MV-4-11 (cell line): ENCODE results near the gene TOR1B.

Source experiments
- DNase-seq: peaks from one replicate; lab custom pipeline; 2025; lab: John Stamatoyannopoulos, UW

Gene TOR1B

DNA sequence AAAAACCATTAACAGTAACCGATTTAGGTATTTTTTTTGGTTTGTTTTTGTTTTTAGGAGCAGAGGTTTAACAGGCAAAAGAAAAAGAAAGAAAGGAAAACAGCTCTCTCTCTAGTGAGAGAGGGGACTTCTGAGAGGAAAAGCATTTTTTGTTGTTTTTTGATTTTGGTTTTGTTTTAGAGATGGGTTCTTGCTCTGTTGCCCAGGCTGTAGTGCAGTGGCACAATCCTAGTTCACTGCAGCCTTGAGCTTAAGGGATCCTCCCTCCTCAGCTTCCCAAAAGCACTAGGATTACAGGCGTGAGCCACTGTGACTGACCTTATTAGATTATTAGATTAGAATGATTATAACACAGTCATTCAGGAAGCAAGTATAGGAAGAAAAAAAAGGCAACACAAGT is 42.4 kb downstream of the TOR1B start:
- DNase-seq = no peak

DNA sequence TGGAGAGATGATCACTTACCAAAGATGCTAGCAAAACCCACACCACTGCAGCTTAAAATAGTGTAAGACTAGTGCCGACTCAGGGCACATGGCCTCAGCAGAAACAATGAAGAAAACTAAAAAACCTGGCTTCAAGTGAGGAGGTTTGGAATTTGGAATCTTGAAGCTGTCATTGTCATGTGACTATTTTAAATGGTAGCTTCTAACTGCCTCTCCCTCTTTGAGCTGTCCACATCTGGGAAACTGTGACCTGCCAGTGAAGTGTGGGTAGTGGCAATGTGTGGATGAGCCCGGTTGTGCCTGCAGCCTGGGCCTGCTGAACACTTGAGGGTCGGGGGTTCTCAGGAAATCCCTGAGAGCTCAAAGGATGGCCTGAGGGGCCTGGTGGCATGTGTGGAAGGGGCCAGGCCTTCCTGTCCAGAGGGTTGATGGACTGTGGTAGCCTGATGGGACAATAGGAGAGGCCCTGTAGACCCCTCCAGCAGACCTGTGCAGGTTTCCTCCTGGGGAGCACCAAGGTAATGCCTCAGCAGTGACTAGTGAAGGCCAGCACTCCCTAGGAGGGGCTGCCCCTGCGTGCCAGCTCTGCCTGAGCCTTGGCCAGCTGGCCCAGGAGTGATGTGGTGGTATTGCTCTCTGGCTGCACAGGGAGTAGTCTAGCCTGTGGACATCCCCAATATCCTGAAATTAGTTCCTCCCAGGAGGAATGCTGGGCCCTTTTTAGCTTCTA is 45.9 kb downstream of the TOR1B start:
- no peak for DNase-seq

DNA sequence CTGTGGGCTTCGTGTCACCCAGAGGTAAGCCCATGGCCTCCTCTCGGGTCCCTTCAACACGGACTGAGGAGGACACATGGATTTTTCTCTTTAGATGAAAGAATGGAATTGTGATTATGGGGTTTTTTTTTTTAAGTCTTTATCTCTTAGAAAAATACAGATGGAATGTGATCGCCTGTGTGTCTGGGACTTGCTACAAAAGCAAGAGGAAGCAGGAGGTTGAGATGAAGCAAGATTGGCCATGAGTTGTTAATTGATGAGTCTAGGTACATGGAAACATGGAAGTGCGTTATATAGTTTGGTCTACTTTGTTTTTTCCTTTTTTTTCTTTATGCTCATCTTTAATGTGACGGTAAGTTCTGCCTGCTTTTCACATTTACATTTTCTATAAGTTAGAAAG is 46.9 kb downstream of the TOR1B start:
- DNase-seq = peak; percentile 4

DNA sequence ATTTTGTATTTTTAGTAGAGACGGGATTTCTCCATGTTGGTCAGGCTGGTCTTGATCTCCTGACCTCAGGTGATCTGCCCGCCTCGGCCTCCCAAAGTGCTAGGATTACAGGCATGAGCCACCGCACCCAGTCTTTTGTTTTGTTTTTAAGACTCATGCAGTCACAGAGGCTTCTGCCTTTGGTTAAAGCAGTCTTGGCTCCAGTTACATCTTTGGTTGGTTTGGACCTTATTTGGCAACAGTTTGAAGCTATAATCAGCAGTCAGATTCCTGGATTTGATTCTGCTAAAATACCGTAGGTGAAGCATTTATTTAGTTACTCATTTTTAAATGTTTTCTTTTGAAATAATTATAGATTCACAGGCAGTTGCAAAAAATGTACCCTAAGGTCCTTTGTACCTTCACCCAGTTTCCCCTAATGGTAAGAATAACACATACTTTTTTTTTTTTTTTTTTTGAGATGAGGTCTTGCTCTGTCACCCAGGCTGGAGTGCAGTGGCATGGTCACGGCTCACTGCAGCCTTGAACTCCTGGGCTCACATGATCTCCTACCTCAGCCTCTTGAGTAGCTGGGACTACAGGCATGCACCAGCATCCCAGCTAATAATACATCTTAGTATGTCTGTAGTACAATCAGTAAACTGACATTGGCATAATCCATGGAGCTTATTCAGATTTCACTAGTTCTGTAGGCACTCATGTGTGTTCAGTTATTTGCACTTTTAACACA is 48.0 kb downstream of the TOR1B start:
- DNase-seq = no peak

DNA sequence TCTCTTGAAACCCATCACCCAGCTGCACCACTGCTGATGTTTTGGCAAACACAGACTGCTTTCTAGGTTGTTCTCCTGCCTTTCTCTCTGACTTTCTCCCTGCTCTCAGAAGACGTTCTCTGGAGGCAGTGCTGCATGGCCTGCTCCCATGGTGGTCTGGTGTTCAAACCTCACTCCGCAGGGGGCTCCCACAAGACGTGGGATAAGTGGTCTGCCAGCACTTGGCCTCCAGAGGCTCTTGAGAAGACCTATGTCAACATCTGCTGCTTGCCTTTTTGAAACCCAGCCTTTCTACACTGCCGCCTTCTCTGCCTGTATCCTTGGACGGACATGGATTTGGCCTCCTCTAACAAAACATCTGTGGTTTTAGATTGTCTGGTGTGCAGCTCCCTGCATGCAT is 48.8 kb downstream of the TOR1B start:
- DNase-seq = no peak

DNA sequence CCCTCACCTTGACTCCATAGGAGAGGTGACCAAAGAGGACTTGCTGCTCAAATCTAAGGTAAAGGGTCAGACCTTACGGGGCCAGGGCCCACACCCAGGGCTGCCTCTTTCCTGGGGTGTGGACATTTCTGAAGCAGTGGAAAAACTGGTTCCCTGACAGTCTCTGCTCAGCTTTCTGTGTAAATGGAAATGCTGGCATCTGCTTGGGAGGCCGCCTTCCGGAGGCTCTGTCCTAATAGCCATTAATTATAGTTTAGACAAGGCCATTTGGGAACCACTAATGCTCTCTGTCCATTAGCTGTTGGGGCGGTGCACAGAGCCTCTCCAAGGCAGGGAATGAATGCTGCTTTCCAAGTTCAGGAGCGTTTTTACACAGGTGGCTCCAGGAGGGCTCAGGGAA is 49.6 kb downstream of the TOR1B start:
- no peak for DNase-seq

DNA sequence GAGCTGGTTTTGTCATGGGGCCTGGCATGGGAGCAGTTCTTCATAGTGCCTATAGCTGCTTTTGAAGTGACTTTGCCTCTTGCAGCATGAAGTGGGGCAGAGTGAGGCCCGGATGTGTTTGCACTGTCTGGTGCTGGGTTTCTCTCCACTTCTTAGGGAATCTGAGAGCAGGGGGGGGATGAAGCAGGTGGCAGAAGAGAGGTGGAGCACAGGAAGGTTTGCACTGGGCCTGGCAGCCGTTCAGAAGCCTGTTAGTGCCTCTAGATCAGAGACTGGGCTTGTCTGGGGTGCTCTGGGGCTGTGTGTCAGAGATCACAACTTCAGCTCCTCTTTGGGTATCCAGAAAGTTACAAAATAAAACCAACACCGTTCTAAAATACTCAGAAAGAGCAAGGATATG is 50.6 kb downstream of the TOR1B start:
- DNase-seq = no peak

DNA sequence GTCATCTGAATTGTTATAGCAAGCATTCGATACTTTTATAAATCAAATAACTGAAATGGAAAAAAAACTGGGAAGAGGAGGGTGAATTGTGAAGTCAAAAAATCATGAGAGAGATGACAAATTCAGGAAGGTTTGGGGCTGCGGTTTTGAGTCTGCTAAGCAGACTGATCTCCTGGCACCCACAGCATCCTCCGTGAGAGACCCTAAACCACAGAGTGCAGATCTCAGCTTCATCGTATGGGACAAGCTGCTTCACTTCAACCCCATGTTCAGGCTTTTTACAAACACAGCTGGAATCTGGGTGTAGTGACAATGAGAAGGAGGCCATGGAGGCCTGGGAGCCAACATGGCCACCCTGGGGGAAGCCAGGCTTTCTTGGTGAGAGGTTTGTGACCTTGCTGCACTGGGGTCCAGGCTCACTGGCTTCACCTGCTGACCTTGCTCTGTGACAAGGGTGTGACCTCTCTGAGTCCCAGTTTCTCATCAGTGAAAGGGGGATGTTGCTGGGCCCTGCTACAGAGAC is 51.7 kb downstream of the TOR1B start:
- DNase-seq = no peak

DNA sequence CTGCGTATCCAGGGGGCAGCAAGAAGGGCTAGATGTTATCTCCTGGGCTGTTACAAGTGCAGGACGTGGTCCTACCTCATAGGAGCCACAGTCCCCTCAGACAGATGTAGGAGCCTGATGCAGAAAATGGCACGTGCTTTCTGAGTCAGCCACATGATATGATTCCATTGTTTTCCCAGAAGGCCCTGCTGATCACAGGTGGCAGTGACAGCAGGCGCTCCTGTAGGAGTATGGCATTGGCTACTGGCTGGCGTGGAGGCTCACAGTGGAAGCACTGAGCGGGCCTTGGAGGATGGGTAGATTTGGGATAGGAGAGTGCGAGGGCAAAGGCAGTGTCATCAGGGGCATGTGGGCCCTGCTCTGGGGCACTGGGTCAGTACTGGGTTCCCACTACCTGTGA is 54.2 kb downstream of the TOR1B start:
- DNase-seq = no peak

DNA sequence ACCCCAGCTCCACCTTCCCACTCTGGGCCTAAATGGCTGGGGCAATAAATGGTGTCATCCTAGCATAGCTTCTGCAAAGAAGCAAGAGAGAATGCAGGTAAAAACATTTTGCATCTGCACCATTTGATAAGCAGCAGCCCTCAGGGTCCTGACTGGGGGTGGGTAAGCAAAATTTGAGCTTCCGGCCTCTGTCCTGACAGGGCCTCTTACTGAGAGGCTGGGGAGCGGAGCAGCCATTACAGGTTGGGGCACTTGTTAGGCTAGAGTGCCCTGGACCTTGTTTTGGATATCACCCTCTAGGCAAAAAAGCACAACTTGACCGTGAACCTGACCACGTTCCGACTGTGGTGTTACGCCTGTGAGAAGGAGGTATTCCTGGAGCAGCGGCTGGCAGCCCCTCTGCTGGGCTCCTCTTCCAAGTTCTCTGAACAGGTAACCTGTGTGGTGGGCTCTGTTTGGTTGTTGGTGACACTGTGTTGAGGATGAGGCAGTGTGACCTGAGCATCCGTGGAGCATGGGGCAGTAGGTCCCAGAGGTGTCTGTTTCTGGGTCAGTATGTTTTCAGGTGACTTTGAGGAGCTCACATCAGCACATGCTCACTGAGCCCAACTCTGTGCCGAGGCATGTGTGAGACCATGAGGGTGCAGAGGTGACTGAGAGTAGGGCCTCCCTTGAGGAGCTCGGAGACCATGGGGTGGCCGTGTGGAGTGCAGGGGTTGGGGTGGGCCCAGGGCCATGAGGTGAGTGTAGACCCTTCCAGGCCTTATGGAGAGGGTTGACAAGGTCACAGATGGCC is 55.4 kb downstream of the TOR1B start:
- no peak for DNase-seq
